Testis (tissue), 2 donors: Measurements from ENCODE around the gene GALNT12.

Experiments
- CTCF ChIP-seq, 3 experiments: fragments of 450-650 bp in 2 of 3; fragments of 200-600 bp in 1 of 3; sonication (generic) in 1 of 3; IDR thresholded peaks; one replicate each; pipeline ENCODE4 v1.5.1; 2016 to 2019; ENCODE audit warnings: antibody characterized with exemption in 3 of 3, mild to moderate bottlenecking in 2 of 3, moderate library complexity in 1 of 3
- POLR2A ChIP-seq: fragments of 450-650 bp; IDR thresholded peaks from one replicate; pipeline ENCODE4 v1.6.1; 2017; ENCODE audit warnings: antibody characterized with exemption, mild to moderate bottlenecking, moderate library complexity

- TF ChIP-seq CTCF (IDR thresholded peaks at IDR 0.05) (no peak), POLR2A (no peak)
Measured at GRCh38 chr9:98864281-98865174, 57.1 kb downstream of the GALNT12 start.
